Activated CD8-positive, alpha-beta memory T cell treated with anti-CD3 and anti-CD28 coated beads for 1 hour (primary cell): Measurements from ENCODE around the gene HIC1.

Experiments used
- DNase-seq, 2 donors: peaks; one replicate each; pipeline ENCODE4 v3.0.0-alpha.2; 2020; ENCODE audit warnings: low read depth in 1 of 2; ENCODE audit errors: extremely low read depth in 1 of 2

Gene HIC1

DNA sequence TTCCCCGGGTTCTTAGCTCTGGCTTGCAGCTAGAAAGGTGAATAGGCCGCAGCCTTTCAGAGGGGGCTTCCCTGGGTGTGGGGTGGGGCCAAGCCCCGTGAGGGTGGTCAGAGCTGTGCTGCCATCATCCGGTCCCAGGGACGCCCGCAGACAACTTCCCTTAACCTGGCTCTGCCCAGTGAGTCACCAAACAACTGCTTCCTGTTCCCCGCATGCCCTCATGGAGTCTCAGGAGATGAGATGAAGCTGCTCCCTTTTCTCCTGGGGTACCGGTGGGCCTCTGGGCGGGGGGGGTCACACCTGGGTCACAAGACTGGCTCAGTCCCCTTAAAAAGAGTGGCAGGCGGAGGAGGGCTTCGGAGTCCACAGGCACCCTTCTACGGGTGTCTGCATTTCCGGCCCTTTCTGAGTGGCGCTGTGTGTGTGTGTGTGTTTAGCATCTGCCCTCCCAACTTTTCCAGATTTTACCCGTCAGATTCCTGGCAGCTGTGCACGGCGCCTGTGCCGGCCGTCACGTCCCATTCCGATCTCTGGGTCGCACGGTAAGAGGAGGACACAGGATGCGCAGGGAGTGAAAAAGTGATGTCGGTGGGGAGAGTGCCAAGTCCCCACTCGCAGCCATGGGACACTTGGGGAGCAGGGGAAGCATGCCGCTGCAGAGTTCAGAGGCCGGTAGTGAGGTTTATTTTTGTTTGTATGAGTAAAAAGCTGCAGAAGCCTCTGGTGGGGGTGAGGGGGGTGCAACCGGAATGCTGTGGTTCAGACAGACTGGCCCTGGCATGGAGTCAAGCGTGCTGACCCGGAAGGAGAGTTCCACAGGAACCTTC is 16.8 kb downstream of the HIC1 start:
- DNase-seq, result no peak

DNA sequence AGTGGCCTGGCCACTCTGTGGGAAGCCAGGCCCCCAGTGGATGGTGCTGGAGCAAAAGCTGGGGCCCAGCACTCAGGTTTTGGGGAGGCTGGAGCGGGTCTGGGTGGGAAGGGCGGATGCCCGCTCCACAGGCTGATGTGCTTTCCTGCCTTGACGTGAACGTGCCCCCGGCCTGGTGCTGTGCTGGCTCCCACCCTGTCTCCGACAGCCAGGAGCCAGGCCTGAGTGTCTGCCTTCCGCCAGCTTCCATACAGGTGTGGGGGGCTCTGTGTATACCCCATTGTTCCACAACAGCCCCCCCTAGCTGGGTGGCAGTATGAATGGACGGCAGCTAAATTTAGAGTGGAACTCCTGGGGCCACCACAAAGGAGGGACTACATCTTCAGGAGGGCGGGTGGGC is 20.0 kb downstream of the HIC1 start:
- no peak for DNase-seq

DNA sequence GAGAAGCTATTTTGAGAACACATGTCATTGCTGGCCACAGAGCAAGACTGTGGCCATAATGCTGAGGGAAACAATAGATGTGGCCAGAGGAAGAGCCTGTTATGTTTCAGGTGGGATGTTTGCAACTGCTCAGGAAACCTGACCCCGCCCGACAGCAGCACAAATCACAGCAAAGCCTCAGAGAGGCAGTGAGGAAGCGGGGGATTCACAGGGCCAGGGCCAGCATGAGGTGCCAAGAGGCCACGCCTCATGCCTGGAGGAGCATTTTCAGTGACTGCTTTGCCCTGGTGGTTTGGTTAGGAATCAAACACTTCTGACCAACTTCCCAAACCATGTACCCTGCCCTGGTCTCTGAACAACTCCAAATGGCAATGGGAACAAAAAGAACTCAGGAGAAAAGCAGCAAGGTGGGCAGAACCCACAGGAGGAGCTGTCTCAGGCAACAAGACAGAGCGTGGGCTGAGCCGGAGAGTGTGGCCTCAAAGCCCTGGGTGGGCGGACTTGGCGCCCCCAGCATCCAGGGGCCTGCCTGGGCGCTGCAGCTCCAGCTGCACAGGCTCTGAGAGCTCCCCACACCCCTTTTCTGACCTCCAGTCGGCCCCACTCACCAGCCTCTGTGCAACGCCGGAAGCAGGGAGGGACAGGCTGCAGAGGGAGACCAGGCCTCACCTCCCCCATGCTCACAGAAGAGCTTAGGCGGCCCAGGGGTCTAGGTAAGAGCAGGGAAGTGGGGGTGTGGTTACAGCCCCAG is 20.6 kb downstream of the HIC1 start:
- DNase-seq, result no peak

DNA sequence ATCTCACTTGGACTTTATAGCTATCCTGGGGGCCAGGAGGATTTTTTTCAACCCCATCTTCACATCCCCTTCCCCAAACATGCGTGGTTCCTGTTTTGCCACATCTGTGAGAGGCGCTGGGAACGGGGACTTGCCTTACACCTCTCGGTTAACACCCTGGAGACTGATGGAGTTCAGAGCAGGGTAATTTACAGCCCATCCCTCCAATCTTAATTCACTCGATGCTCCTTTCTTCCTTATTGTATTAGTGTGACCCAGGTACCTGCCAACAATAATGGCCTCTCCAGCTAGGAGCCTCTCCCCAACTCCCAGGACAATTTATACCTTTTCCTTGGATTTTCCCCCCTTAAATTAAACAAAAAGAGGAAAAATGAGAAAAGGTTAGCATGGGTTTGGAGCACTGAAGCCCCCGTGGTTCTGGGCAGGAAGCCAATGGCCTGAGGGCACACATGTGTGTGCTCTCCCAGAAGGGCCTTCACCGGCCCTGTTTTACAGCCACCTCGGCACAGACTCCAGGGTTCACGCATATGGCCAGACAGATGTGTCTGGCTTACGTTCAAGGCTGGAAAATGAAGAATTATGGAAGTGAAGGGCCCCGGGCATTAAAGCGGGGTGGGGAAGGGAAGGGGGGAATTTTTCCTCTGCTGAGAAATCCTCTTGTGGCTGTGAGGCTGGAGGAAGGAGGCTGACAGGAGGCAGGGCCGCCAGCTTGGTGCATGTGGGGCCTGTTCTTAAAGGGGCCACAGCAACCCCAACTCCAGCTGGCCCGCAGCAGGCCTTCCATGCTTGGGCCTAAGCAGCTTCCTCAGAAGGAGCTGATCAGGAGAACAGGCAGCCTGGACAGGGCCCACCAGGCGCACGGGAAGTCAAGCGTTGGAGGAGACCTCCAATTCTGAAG is 21.4 kb downstream of the HIC1 start:
- DNase-seq, result no peak

- no peak for DNase-seq
These were observed 22.1 kb downstream of the HIC1 start for GRCh38 chr17:2077040-2077439.

- DNase-seq, result no peak
These were observed 26.7 kb downstream of the HIC1 start for GRCh38 chr17:2081564-2081963.

DNA sequence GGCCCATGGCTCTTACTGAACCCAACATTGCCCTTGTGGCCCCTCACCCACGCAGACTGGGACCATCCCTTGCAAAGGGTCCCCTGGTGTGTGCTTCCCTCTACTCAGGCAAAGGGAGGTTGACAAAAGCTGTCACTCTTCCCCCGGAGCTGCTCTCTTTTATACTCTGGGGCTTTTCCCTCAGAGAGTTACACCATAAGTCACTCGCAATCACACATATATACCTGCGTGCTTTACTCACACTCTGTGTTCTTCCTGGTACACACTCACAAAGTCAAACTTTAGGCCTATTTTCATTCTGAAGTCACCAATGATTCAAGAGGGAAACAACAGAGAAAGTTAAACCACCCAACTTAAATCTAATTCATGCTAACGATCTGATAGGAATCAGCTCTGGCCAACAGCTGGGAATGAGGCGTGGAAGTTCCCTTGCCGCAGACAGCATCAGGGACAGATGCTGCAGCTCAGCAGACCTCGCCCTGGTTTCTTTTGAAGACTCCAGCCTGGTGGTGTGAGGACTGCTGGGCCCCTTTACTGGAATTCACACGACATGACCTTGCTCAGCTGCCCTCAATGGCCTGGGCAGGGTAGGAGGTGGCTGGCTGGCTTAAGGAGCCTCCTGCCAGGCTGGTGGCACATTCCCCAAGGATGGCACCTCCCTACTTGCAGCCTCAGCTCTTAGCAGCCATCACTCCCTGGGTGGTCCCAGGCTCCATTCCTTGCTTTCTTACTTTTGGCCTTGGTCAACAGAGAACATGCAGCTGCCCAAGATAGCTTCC is 27.3 kb downstream of the HIC1 start:
- DNase-seq, result no peak

- DNase-seq, result no peak
These were observed 28.7 kb downstream of the HIC1 start for GRCh38 chr17:2083613-2084035.

DNA sequence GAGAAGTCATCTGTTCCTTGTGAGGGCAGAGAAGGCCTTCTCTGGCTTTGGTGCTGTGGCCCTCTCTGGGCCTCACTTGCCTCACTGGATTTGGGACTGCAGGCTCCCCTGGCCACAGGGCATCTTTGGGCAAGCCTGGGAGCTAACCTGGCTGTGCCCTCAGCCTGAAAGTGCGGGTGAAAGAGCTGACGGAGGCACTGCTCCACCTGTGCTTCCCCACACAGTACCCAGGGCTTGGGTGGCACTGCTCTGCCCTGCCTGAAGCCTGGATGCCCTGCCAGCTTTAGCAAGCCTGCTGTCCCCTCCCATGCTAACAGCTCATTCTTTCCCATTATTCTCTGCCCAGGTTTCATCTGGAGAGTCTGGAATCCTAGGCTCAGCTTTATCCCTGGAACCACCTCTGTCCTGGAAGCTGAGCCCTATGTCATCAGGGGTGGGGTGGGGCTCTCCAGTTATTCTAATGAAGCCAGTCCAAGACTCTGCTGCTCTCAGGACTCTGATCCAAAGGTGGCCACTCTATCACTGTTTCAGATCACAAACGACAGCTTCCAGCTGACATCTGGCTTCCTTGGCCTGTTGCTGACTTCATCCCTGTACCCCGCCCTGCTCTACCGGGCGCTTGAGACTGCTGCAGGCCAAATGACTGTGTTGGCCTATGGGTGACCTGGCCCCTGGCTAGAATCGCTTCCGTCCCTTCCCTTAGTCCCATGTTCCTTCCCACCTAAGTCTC is 29.3 kb downstream of the HIC1 start:
- DNase-seq, result no peak

DNA sequence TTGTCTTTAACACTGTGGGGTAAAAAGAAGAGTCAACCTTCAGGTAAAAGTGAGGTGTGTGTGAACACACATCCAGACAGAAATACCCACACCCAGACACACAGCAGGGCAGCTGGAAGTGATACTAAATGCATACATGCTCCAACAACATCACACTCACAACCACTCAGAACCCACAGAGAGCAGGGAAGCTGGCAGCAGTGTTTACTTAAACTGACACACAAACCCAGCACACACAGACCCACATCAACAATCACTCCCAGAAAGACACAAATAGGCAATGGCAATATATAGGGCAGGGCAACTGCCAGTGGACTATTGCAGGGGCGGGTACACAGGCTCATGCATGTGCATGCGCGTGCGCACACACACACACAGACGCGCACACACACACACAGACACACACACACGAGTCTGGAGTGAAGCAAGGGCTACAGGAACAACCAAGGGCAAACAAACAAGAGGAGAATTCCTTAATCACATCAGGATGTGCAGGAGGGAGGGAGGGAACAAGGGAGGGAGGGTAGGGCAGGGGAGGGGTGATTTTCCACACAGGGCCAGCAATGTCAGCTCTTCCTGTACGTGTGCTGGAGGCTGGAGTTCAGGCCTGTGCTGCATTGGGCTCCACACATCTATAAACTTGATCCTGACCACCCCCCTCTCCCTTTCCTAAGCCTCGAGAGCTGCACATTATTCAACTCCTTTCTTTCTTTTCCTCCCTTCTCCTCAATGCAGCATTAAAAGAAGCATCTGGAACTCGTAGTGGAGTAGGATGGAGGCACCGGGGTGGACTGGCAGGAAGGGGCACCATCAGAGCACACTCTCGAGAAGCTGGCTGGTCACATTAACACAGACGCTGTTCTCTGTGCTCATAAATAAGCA is 30.1 kb downstream of the HIC1 start:
- DNase-seq, result no peak

DNA sequence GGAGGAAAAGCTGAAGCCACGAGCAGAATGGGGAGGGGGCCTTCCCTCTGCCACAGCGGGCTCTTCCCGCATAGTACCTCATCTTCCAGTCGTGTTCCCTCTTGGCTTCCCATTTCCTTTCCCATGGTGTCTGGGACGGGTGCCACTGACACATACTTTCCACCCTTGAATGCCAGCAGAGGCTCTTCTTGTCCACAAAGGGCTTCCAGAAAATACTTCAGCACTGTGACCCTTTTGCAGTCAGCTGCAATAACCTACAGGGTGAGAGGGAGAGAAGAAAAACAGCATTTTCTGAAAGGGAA is 30.7 kb downstream of the HIC1 start:
- DNase-seq, result no peak

DNA sequence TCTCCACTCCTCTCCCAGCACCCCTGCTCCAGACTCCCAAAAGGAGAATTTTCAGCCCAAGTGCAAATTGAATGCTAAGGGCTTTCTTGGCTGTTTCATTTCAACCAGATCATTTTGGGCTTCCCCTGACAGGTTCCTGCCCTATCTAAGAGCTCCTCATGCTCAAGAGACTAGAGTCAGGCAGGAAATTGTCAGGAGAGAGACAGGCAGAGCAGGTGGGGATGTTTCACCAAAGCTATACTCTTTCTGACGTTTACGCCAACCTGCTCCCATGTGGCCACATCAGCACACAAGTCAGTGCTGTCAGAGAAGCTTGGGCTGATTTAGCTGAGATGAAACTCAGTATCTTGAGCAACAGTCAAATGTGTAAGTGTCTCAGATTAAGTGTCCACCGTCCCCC is 31.4 kb downstream of the HIC1 start:
- no peak for DNase-seq

GRCh38 chr17:2087597-2088211 is 32.8 kb downstream of the HIC1 start:
- no peak for DNase-seq

- no peak for DNase-seq
These were observed 34.1 kb downstream of the HIC1 start for GRCh38 chr17:2089021-2089422.

DNA sequence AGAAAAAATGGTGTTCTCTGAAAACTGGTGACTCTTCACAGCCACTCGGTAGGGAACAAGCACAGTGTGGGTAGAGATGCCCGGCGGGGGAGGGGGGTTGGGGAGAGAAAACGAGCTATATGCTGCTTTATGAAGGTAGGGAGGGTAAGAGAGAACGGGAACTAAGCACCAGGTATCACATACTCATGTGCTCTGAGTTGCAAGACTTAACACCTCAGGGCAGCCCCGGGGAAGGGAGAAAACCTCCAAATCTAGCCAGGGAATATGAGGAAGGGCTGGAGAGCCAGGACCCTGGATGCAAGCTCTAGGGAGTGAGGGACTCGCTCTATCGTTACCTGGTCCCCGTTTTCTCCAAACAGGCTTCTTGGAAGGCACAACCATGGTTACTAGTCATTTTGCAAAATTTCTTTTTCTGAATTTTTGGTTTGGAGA is 35.3 kb downstream of the HIC1 start:
- DNase-seq, result no peak

- no peak for DNase-seq
These were observed 36.1 kb downstream of the HIC1 start for GRCh38 chr17:2090804-2091534.

DNA sequence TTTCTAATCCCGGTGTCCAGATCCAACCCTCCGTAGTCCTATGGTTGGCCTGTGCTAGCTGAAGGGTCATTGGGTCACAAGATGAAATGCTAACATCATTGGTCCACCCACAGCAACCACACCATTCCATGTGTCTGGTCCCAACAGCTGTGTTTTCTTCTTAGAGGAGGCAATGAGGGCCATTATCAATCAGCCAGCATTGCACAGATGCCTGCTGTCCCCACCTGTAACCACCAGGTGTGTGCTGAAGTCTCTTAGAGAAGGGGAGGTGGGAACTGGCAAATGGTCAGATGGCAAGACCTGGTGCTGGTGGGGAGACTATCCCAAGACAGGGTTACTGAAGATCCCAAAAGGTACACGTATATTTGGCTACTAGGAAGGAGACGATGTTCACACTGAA is 37.4 kb downstream of the HIC1 start:
- no peak for DNase-seq

GRCh38 chr17:2093349-2093748 is 38.4 kb downstream of the HIC1 start:
- no peak for DNase-seq
